Psoas muscle (tissue), 8 donors: ENCODE data around the gene ETS1. TPM values are rescaled to one million over a fixed set of nuclear protein-coding genes. Genes with fewer than 3 reads are reported as not detected.

Experiments used
- ATAC-seq, 4 donors: fragments of 200-7000 bp; cut with Tn5 transposase; one replicate each; pipeline ENCODE4 v1.9.1; 2020; ENCODE audit warnings: moderate library complexity in 3 of 4, mild to moderate bottlenecking in 2 of 4
- DNase-seq, 2 donors: peaks; one replicate each; pipeline ENCODE4 v3.0.0-alpha.2; 2020
- H3K27ac ChIP-seq: fragments of 200-600 bp; one replicate; pipeline ENCODE4 v1.8.0; 2022
- H3K27me3 ChIP-seq, 3 donors: fragments of 200-600 bp in 1 of 3; one replicate each; pipeline versions ENCODE4 v1.6.1 to v1.8.0; 2013 to 2022; ENCODE audit warnings: low read length in 2 of 3, mild to moderate bottlenecking in 2 of 3, moderate library complexity in 1 of 3; ENCODE audit not compliant: insufficient read depth in 3 of 3
- H3K36me3 ChIP-seq, 2 donors: fragments of 200-600 bp in 1 of 2; one replicate each; pipeline versions ENCODE4 v1.6.1 to v1.8.0; 2013 to 2022; ENCODE audit warnings: low read depth in 1 of 2, mild to moderate bottlenecking in 1 of 2, moderate library complexity in 1 of 2; ENCODE audit not compliant: insufficient read depth in 1 of 2
- H3K4me1 ChIP-seq: fragments of 200-600 bp; one replicate; pipeline ENCODE4 v1.8.0; 2022
- H3K4me3 ChIP-seq: fragments of 200-600 bp; one replicate; pipeline ENCODE4 v1.8.0; 2022; ENCODE audit warnings: mild to moderate bottlenecking
- H3K9me3 ChIP-seq: fragments of 200-600 bp; one replicate; pipeline ENCODE4 v1.8.0; 2022
- WGBS, 3 donors: extraction: QIAGEN DNeasy Blood & Tissue Kit; methylation state at CpG; one replicate each; pipeline versions ENCODE4 v1.1.6 to v1.1.7; 2013; 5-methylcytosine and 5-hydroxymethylcytosine counted together
- intact Hi-C, 2 donors: fragments of 100-400 bp; cut with DNase I; formaldehyde crosslinking; loops; one replicate each; pipeline versions ENCODE4 v1.11.0 to v1.14.2; 2022
- polyA plus RNA-seq, 3 donors: library from polyadenylated mRNA; stranded (reverse); fragments of 200-250 nt; gene quantifications; one replicate each; pipeline ENCODE4 v1.2.3, GENCODE V29; 2013
- total RNA-seq, 4 donors: library from RNA; stranded (reverse); fragmentation: NEBNext Ultra II Directional in 2 of 4; extraction: Animal tissue kit (Norgen Biotek cat#: 25700) in 2 of 4; gene quantifications; one replicate each; pipeline versions ENCODE4 v1.2.1 to v1.2.4, GENCODE V29; 2021 to 2023
- TF ChIP-seq, protein P1 (sequence below): fragments of 200-600 bp; IDR thresholded peaks from one replicate; pipeline ENCODE4 v1.8.0; 2022; ENCODE audit warnings: antibody characterized with exemption
- donor health status: healthy with polysubstance abuse.
- donor health status: DM: no; HTN: no; CAD: no; lungs with moderate emphysema.
- donor health status: Bipolar disorder and iron deficiency.
- donor health status: healthy.
- donor health status: DM: yes; HTN: yes; CAD: no.
- donor health status: DM: no; HTN: no; CAD: no.
- donor health status: DM: no; HTN: no; CAD: no.
- donor health status: DM: yes; HTN: yes; CAD: no.

ETS1 gene
- total and polyA plus RNA-seq, 7 donors, result 8.5 to 32.4 (median 19.3) TPM

GRCh38 chr11:128421577-128422330 is 165.6 kb downstream of the ETS1 start:
- Histone ChIP-seq H3K36me3 (no peaks in the 10 kb centered on the region), H3K4me1 (peaks cover 29% of the 10 kb centered on the region), H3K27me3 (no peaks in the 10 kb centered on the region), H3K27ac (no peak overlapping the region), H3K9me3 (no peaks in the 10 kb centered on the region), H3K4me3 (no peak overlapping the region)
- TF ChIP-seq, protein P1, sequence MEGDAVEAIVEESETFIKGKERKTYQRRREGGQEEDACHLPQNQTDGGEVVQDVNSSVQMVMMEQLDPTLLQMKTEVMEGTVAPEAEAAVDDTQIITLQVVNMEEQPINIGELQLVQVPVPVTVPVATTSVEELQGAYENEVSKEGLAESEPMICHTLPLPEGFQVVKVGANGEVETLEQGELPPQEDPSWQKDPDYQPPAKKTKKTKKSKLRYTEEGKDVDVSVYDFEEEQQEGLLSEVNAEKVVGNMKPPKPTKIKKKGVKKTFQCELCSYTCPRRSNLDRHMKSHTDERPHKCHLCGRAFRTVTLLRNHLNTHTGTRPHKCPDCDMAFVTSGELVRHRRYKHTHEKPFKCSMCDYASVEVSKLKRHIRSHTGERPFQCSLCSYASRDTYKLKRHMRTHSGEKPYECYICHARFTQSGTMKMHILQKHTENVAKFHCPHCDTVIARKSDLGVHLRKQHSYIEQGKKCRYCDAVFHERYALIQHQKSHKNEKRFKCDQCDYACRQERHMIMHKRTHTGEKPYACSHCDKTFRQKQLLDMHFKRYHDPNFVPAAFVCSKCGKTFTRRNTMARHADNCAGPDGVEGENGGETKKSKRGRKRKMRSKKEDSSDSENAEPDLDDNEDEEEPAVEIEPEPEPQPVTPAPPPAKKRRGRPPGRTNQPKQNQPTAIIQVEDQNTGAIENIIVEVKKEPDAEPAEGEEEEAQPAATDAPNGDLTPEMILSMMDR, result no peak
- DNase-seq (no peak), ATAC-seq (no peak)
- WGBS, 3 donors, result 77 to 85% (median 82%) methylated on average over 6 of the region's 6 CpGs
- intact Hi-C loops, result no loop called here

- intact Hi-C loops, result no loop called here
- H3K4me1 ChIP-seq, result peaks cover 36% of the 10 kb centered on the region
- H3K9me3 ChIP-seq, result no peaks in the 10 kb centered on the region
- no peak overlapping the region for H3K27ac ChIP-seq
- ATAC-seq (no peak), DNase-seq (no peak)
- TF ChIP-seq, protein P1, result no peak
- 84 to 92% (median 86%) methylated on average over 4 of the region's 4 CpGs for WGBS, 3 donors
- H3K4me3 ChIP-seq, result no peak overlapping the region
- no peaks in the 10 kb centered on the region for H3K36me3 ChIP-seq
- H3K27me3 ChIP-seq, result no peaks in the 10 kb centered on the region
Measured at GRCh38 chr11:128420951-128421350, 166.4 kb downstream of the ETS1 start.

DNA sequence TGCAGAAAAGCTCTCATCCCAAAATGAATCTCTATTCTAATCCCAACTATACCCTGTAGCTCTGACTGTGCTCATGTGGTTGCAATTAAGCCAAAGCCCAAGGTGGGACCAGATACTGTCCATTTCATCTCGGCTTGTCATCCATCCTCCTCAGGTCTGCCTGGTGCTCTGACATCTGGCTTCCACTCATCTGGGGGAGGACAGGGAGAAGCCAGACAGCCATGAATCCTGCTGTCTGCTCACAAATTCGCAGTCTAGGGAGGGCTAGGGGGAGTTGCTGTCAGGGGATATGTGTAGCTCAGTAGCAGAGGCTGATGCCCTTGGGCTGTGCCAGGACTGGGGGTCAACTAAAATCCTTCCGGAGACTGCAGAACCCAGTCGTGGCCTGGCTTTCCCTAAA is 167.1 kb downstream of the ETS1 start:
- H3K4me3 ChIP-seq, result no peak overlapping the region
- no peaks in the 10 kb centered on the region for H3K27me3 ChIP-seq
- no peaks in the 10 kb centered on the region for H3K36me3 ChIP-seq
- ATAC-seq (no peak), DNase-seq (no peak)
- no peak overlapping the region for H3K27ac ChIP-seq
- peaks cover 43% of the 10 kb centered on the region for H3K4me1 ChIP-seq
- H3K9me3 ChIP-seq, result no peaks in the 10 kb centered on the region
- intact Hi-C loops, result no loop called here
- 86 to 96% (median 94%) methylated on average over 4 of the region's 4 CpGs for WGBS, 3 donors
- TF ChIP-seq, protein P1, result no peak

DNA sequence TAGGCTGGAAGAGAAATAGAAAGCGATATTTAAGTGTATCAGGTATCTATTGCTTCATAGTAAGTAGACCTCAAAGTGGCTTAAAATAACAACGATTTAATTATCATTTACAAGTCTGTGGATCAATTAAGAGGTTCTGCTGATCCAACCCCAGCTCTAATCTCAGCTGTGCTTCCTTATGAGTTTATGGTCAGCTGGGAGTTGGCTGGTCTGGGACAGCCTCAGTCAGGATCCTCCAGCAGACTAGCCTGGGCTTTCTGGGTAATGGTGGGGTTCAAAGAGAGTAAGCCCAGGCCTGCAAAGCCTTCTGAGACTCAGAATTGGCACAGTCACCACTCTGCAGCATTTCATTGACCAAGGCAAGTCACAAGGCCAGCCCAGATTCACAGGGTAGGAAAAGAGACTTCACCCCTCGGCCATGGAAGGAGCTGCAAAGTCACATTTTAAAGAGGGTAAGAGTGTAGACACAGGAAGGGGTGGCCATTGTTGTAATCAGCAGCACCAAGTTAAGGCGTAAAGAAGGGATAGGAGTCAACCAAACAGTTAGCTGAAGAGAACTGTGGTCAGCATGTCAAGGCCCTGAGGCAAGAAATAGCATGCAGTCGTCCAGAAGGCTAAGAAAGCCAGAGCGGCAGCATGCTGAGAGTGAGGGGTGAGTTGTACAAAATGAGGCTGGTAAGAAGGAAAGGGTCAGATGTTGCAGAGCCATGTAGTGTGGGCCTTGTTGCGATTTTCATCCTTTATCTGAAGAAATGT is 168.2 kb downstream of the ETS1 start:
- peaks cover 33% of the 10 kb centered on the region for H3K4me1 ChIP-seq
- H3K4me3 ChIP-seq, result no peak overlapping the region
- 86 to 97% (median 89%) methylated on average over 7 of the region's 7 CpGs for WGBS, 3 donors
- intact Hi-C loops, result no loop called here
- no peak for ATAC-seq
- no peak for DNase-seq
- H3K9me3 ChIP-seq, result no peaks in the 10 kb centered on the region
- H3K27ac ChIP-seq, result no peak overlapping the region
- TF ChIP-seq, protein P1, result no peak
- H3K27me3 ChIP-seq, result no peaks in the 10 kb centered on the region
- H3K36me3 ChIP-seq, result no peaks in the 10 kb centered on the region
